GM06990 (cell line): ENCODE measurements around the gene SPDEF.

Experiments
- DNase-seq: peaks from one replicate; pipeline ENCODE4 v3.0.0-alpha.2; 2011; ENCODE audit not compliant: insufficient read length; ENCODE audit errors: extremely low read depth
- H3K27me3 ChIP-seq: replicated peaks from 2 replicates; pipeline ENCODE4 v1.6.0; 2011; ENCODE audit warnings: low read length; ENCODE audit not compliant: control insufficient read depth, insufficient read depth
- H3K36me3 ChIP-seq: 2 replicates; pipeline ENCODE4 v1.5.1; 2011; ENCODE audit warnings: low read length; ENCODE audit not compliant: control insufficient read depth, insufficient read depth
- H3K4me3 ChIP-seq: replicated peaks from 2 replicates; pipeline ENCODE4 v1.5.1; 2011; ENCODE audit warnings: low read depth, mild to moderate bottlenecking, control low read depth, low read length
- CTCF ChIP-seq: IDR thresholded peaks from 2 replicates; pipeline ENCODE4 v1.5.1; 2011; ENCODE audit warnings: low read length, control low read depth, mild to moderate bottlenecking, inconsistent platforms; ENCODE audit not compliant: insufficient read depth, poor library complexity, severe bottlenecking

The SPDEF gene

GRCh38 chr6:34551720-34552119 is 4.4 kb downstream of the SPDEF start:
- no peak overlapping the region for H3K4me3 ChIP-seq
- H3K27me3 ChIP-seq: no peaks in the 10 kb centered on the region; the same call in 1 of the 2 replicates
- no peaks in the 10 kb centered on the region for H3K36me3 ChIP-seq
- no peak for TF ChIP-seq CTCF
- no peak for DNase-seq

- no peak for TF ChIP-seq CTCF
- no peaks in the 10 kb centered on the region; the same call in 1 of the 2 replicates for H3K27me3 ChIP-seq
- no peak overlapping the region for H3K4me3 ChIP-seq
- no peak for DNase-seq
- no peaks in the 10 kb centered on the region for H3K36me3 ChIP-seq
Observed at GRCh38 chr6:34549804-34550202, 6.3 kb downstream of the SPDEF start.

- TF ChIP-seq CTCF: no peak
- H3K36me3 ChIP-seq: no peaks in the 10 kb centered on the region
- H3K27me3 ChIP-seq: no peaks in the 10 kb centered on the region; the same call in 1 of the 2 replicates
- no peak for DNase-seq
- H3K4me3 ChIP-seq: no peak overlapping the region
Observed at GRCh38 chr6:34549026-34549803, 6.9 kb downstream of the SPDEF start.

- Histone ChIP-seq H3K4me3 (no peak overlapping the region), H3K36me3 (no peaks in the 10 kb centered on the region), H3K27me3 (no peaks in the 10 kb centered on the region; the same call in 1 of the 2 replicates)
- no peak for DNase-seq
- TF ChIP-seq CTCF: no peak
Observed at GRCh38 chr6:34547701-34548644, 8.2 kb downstream of the SPDEF start.

GRCh38 chr6:34546551-34547321 is 9.4 kb downstream of the SPDEF start:
- no peak for TF ChIP-seq CTCF
- H3K36me3 ChIP-seq: no peaks in the 10 kb centered on the region
- no peak overlapping the region for H3K4me3 ChIP-seq
- no peak for DNase-seq
- H3K27me3 ChIP-seq: no peaks in the 10 kb centered on the region; the same call in 1 of the 2 replicates
